Measurements from ENCODE around the gene LRRC4.

GRCh38 chr7:128034825-128035224 is 3.6 kb upstream of the LRRC4 start:
- TF ChIP-seq CTCF (IDR thresholded peaks at IDR 0.05 in 8 of 11, conservative IDR thresholded peaks at IDR 0.05 in 3 of 11) (no peak), POLR2A (IDR thresholded peaks at IDR 0.05) (no peak)

All from spleen (tissue), 7 donors.